ENCODE data around the gene POT1.
A peak's percentile ranks its signal among the peaks of the same experiment; 100 is the strongest.

Gene POT1

GRCh38 chr7:124956160-124956559 lies 26.5 kb upstream of the POT1 start:
- Histone ChIP-seq H4K5ac (ENCODE audit: low read length) (no peak overlapping the region), H3K23ac (ENCODE audit: low read length) (no peak overlapping the region), H3K9ac (ENCODE audit: low read length) (no peak overlapping the region), H3K4ac (ENCODE audit: low read depth, low read length) (no peak overlapping the region), H3K4me2 (ENCODE audit: low read length) (no peak overlapping the region), H2BK15ac (replicated peaks; ENCODE audit: low read depth) (no peak overlapping the region), H3K18ac (ENCODE audit: low read length) (no peak overlapping the region), H3K4me1 (ENCODE audit: control insufficient read depth, low read depth, low read length) (no peaks in the 10 kb centered on the region), H4K8ac (ENCODE audit: low read depth, low read length) (no peak overlapping the region), H2AK5ac (ENCODE audit: low read length) (no peak overlapping the region), H3K4me3 (ENCODE audit: low read length) (no peak overlapping the region), H2BK5ac (ENCODE audit: low read length) (no peak overlapping the region), H3K36me3 (ENCODE audit: control insufficient read depth, insufficient read depth, low read length) (no peaks in the 10 kb centered on the region), H3K27ac (ENCODE audit: low read depth, low read length) (no peak overlapping the region), H3K27me3 (ENCODE audit: insufficient read depth, low read length, poor library complexity) (no peaks in the 10 kb centered on the region), H3K56ac (ENCODE audit: low read length) (no peak overlapping the region), H3K79me1 (ENCODE audit: low read length) (no peaks in the 10 kb centered on the region), H2BK120ac (ENCODE audit: low read depth, low read length) (no peak overlapping the region), H3K79me2 (ENCODE audit: control insufficient read depth, insufficient read depth, low read length) (no peaks in the 10 kb centered on the region)
- DNase-seq, result peak; percentile 13
- no CpG with 5 or more reads among the region's 1 CpG for WGBS (ENCODE audit: extremely low coverage, insufficient coverage, low lambda C conversion rate)

- no peak overlapping the region for H3K56ac ChIP-seq (ENCODE audit: low read length)
- H3K27ac ChIP-seq (ENCODE audit: low read depth, low read length), result no peak overlapping the region
- no peaks in the 10 kb centered on the region for H3K27me3 ChIP-seq (ENCODE audit: insufficient read depth, low read length, poor library complexity)
- H3K4me1 ChIP-seq (ENCODE audit: control insufficient read depth, low read depth, low read length), result no peaks in the 10 kb centered on the region
- H3K18ac ChIP-seq (ENCODE audit: low read length), result no peak overlapping the region
- no peak overlapping the region for H3K4me3 ChIP-seq (ENCODE audit: low read length)
- no peak overlapping the region for H3K4ac ChIP-seq (ENCODE audit: low read depth, low read length)
- H2AK5ac ChIP-seq (ENCODE audit: low read length), result no peak overlapping the region
- no peak overlapping the region for H3K9ac ChIP-seq (ENCODE audit: low read length)
- no peak overlapping the region for H4K8ac ChIP-seq (ENCODE audit: low read depth, low read length)
- no peak overlapping the region for H3K23ac ChIP-seq (ENCODE audit: low read length)
- no peaks in the 10 kb centered on the region for H3K79me2 ChIP-seq (ENCODE audit: control insufficient read depth, insufficient read depth, low read length)
- no peak overlapping the region for H3K4me2 ChIP-seq (ENCODE audit: low read length)
- no peak overlapping the region for H2BK5ac ChIP-seq (ENCODE audit: low read length)
- DNase-seq, result no peak
- no peaks in the 10 kb centered on the region for H3K79me1 ChIP-seq (ENCODE audit: low read length)
- H2BK120ac ChIP-seq (ENCODE audit: low read depth, low read length), result no peak overlapping the region
- no peak overlapping the region for H2BK15ac ChIP-seq (replicated peaks; ENCODE audit: low read depth)
- no peaks in the 10 kb centered on the region for H3K36me3 ChIP-seq (ENCODE audit: control insufficient read depth, insufficient read depth, low read length)
- H4K5ac ChIP-seq (ENCODE audit: low read length), result no peak overlapping the region
These were observed 25.2 kb upstream of the POT1 start for GRCh38 chr7:124954790-124955189.

- WGBS (ENCODE audit: extremely low coverage, insufficient coverage, low lambda C conversion rate), result no CpG with 5 or more reads among the region's 3 CpGs
- no peak overlapping the region for H2BK120ac ChIP-seq (ENCODE audit: low read depth, low read length)
- no peak overlapping the region for H3K9ac ChIP-seq (ENCODE audit: low read length)
- H3K4ac ChIP-seq (ENCODE audit: low read depth, low read length), result no peak overlapping the region
- no peaks in the 10 kb centered on the region for H3K4me1 ChIP-seq (ENCODE audit: control insufficient read depth, low read depth, low read length)
- no peak overlapping the region for H3K23ac ChIP-seq (ENCODE audit: low read length)
- no peak overlapping the region for H2BK15ac ChIP-seq (replicated peaks; ENCODE audit: low read depth)
- no peak overlapping the region for H3K18ac ChIP-seq (ENCODE audit: low read length)
- no peak overlapping the region for H3K4me3 ChIP-seq (ENCODE audit: low read length)
- DNase-seq, result no peak
- H2BK5ac ChIP-seq (ENCODE audit: low read length), result no peak overlapping the region
- H3K79me2 ChIP-seq (ENCODE audit: control insufficient read depth, insufficient read depth, low read length), result no peaks in the 10 kb centered on the region
- no peaks in the 10 kb centered on the region for H3K79me1 ChIP-seq (ENCODE audit: low read length)
- H4K8ac ChIP-seq (ENCODE audit: low read depth, low read length), result no peak overlapping the region
- no peak overlapping the region for H3K4me2 ChIP-seq (ENCODE audit: low read length)
- no peaks in the 10 kb centered on the region for H3K27me3 ChIP-seq (ENCODE audit: insufficient read depth, low read length, poor library complexity)
- H3K27ac ChIP-seq (ENCODE audit: low read depth, low read length), result no peak overlapping the region
- H3K36me3 ChIP-seq (ENCODE audit: control insufficient read depth, insufficient read depth, low read length), result no peaks in the 10 kb centered on the region
- no peak overlapping the region for H3K56ac ChIP-seq (ENCODE audit: low read length)
- no peak overlapping the region for H2AK5ac ChIP-seq (ENCODE audit: low read length)
- no peak overlapping the region for H4K5ac ChIP-seq (ENCODE audit: low read length)
These were observed 16.1 kb upstream of the POT1 start for GRCh38 chr7:124945680-124946079.

GRCh38 chr7:124943472-124943871 lies 13.8 kb upstream of the POT1 start:
- H3K18ac ChIP-seq (ENCODE audit: low read length), result no peak overlapping the region
- no peak overlapping the region for H3K4me3 ChIP-seq (ENCODE audit: low read length)
- no peaks in the 10 kb centered on the region for H3K79me1 ChIP-seq (ENCODE audit: low read length)
- H3K79me2 ChIP-seq (ENCODE audit: control insufficient read depth, insufficient read depth, low read length), result no peaks in the 10 kb centered on the region
- no peak overlapping the region for H3K4ac ChIP-seq (ENCODE audit: low read depth, low read length)
- no peak for DNase-seq
- H3K9ac ChIP-seq (ENCODE audit: low read length), result no peak overlapping the region
- no peaks in the 10 kb centered on the region for H3K4me1 ChIP-seq (ENCODE audit: control insufficient read depth, low read depth, low read length)
- H4K8ac ChIP-seq (ENCODE audit: low read depth, low read length), result no peak overlapping the region
- H3K4me2 ChIP-seq (ENCODE audit: low read length), result no peak overlapping the region
- no peak overlapping the region for H2AK5ac ChIP-seq (ENCODE audit: low read length)
- no peak overlapping the region for H3K23ac ChIP-seq (ENCODE audit: low read length)
- H2BK15ac ChIP-seq (replicated peaks; ENCODE audit: low read depth), result no peak overlapping the region
- no peaks in the 10 kb centered on the region for H3K36me3 ChIP-seq (ENCODE audit: control insufficient read depth, insufficient read depth, low read length)
- WGBS (ENCODE audit: extremely low coverage, insufficient coverage, low lambda C conversion rate), result no CpG with 5 or more reads among the region's 2 CpGs
- H3K27ac ChIP-seq (ENCODE audit: low read depth, low read length), result no peak overlapping the region
- H3K56ac ChIP-seq (ENCODE audit: low read length), result no peak overlapping the region
- H3K27me3 ChIP-seq (ENCODE audit: insufficient read depth, low read length, poor library complexity), result no peaks in the 10 kb centered on the region
- H4K5ac ChIP-seq (ENCODE audit: low read length), result no peak overlapping the region
- no peak overlapping the region for H2BK120ac ChIP-seq (ENCODE audit: low read depth, low read length)
- H2BK5ac ChIP-seq (ENCODE audit: low read length), result no peak overlapping the region

- WGBS (ENCODE audit: extremely low coverage, insufficient coverage, low lambda C conversion rate), result no CpG with 5 or more reads among the region's 4 CpGs
- Histone ChIP-seq H3K27me3 (ENCODE audit: insufficient read depth, low read length, poor library complexity) (no peaks in the 10 kb centered on the region), H3K4me3 (ENCODE audit: low read length) (no peak overlapping the region), H2BK120ac (ENCODE audit: low read depth, low read length) (no peak overlapping the region), H3K79me1 (ENCODE audit: low read length) (no peaks in the 10 kb centered on the region), H2BK15ac (replicated peaks; ENCODE audit: low read depth) (no peak overlapping the region), H3K36me3 (ENCODE audit: control insufficient read depth, insufficient read depth, low read length) (no peaks in the 10 kb centered on the region), H3K4ac (ENCODE audit: low read depth, low read length) (no peak overlapping the region), H3K4me2 (ENCODE audit: low read length) (no peak overlapping the region), H3K23ac (ENCODE audit: low read length) (no peak overlapping the region), H3K56ac (ENCODE audit: low read length) (no peak overlapping the region), H4K5ac (ENCODE audit: low read length) (no peak overlapping the region), H3K18ac (ENCODE audit: low read length) (no peak overlapping the region), H2AK5ac (ENCODE audit: low read length) (no peak overlapping the region), H4K8ac (ENCODE audit: low read depth, low read length) (no peak overlapping the region), H3K79me2 (ENCODE audit: control insufficient read depth, insufficient read depth, low read length) (no peaks in the 10 kb centered on the region), H3K27ac (ENCODE audit: low read depth, low read length) (no peak overlapping the region), H3K9ac (ENCODE audit: low read length) (no peak overlapping the region), H3K4me1 (ENCODE audit: control insufficient read depth, low read depth, low read length) (no peaks in the 10 kb centered on the region), H2BK5ac (ENCODE audit: low read length) (no peak overlapping the region)
- DNase-seq, result no peak
These were observed 12.8 kb upstream of the POT1 start for GRCh38 chr7:124942399-124942798.

GRCh38 chr7:124940306-124940705 lies 10.7 kb upstream of the POT1 start:
- H3K4me3 ChIP-seq (ENCODE audit: low read length), result no peak overlapping the region
- no peak overlapping the region for H3K4ac ChIP-seq (ENCODE audit: low read depth, low read length)
- H3K27ac ChIP-seq (ENCODE audit: low read depth, low read length), result no peak overlapping the region
- H3K4me2 ChIP-seq (ENCODE audit: low read length), result no peak overlapping the region
- no CpG with 5 or more reads among the region's 2 CpGs for WGBS (ENCODE audit: extremely low coverage, insufficient coverage, low lambda C conversion rate)
- H3K79me1 ChIP-seq (ENCODE audit: low read length), result no peaks in the 10 kb centered on the region
- H4K8ac ChIP-seq (ENCODE audit: low read depth, low read length), result no peak overlapping the region
- H3K27me3 ChIP-seq (ENCODE audit: insufficient read depth, low read length, poor library complexity), result no peaks in the 10 kb centered on the region
- no peak for DNase-seq
- no peak overlapping the region for H2BK5ac ChIP-seq (ENCODE audit: low read length)
- no peaks in the 10 kb centered on the region for H3K36me3 ChIP-seq (ENCODE audit: control insufficient read depth, insufficient read depth, low read length)
- no peak overlapping the region for H2BK120ac ChIP-seq (ENCODE audit: low read depth, low read length)
- no peak overlapping the region for H3K23ac ChIP-seq (ENCODE audit: low read length)
- H4K5ac ChIP-seq (ENCODE audit: low read length), result no peak overlapping the region
- no peak overlapping the region for H3K56ac ChIP-seq (ENCODE audit: low read length)
- no peaks in the 10 kb centered on the region for H3K4me1 ChIP-seq (ENCODE audit: control insufficient read depth, low read depth, low read length)
- no peak overlapping the region for H2AK5ac ChIP-seq (ENCODE audit: low read length)
- no peaks in the 10 kb centered on the region for H3K79me2 ChIP-seq (ENCODE audit: control insufficient read depth, insufficient read depth, low read length)
- no peak overlapping the region for H3K18ac ChIP-seq (ENCODE audit: low read length)
- no peak overlapping the region for H3K9ac ChIP-seq (ENCODE audit: low read length)
- no peak overlapping the region for H2BK15ac ChIP-seq (replicated peaks; ENCODE audit: low read depth)

Data from mesendoderm (in vitro differentiated cells).